A172 (cell line): ENCODE measurements around the gene IER5L. TPM values are rescaled to one million over a fixed set of nuclear protein-coding genes. Genes with fewer than 3 reads are reported as not detected.
"Not testable (repeated sequence)": the region's sequence is repeated elsewhere in the genome, so short reads cannot be mapped to it uniquely, and the experiment has no call there.

Experiments
- DNase-seq: peaks from one replicate; pipeline ENCODE4 v3.0.0-alpha.2; 2015; ENCODE audit warnings: low spot score
- total RNA-seq: library from RNA; depleted of rRNA; stranded (reverse); fragments of >200 nt; shearing (Covaris generic); gene quantifications from 2 replicates; pipeline ENCODE4 v1.2.3, GENCODE V29; 2014

IER5L gene
- total RNA-seq, 1 experiment from 2014 or later = 55.8 TPM

- no peak for DNase-seq
Measured at GRCh38 chr9:129181246-129181645, 3.2 kb upstream of the IER5L start.

- no peak for DNase-seq
Measured at GRCh38 chr9:129178568-129179382, 714 bp upstream of the IER5L start.

GRCh38 chr9:129177443-129177790 is 644 bp downstream of the IER5L start:
- no peak for DNase-seq

- DNase-seq = no peak
Measured at GRCh38 chr9:129176701-129177442, 1.2 kb downstream of the IER5L start.

GRCh38 chr9:129175825-129176633 is 2.0 kb downstream of the IER5L start:
- DNase-seq = peak; percentile 87

- no peak for DNase-seq
Measured at GRCh38 chr9:129175515-129175824, 2.6 kb downstream of the IER5L start.

- peak; percentile 78 for DNase-seq
Measured at GRCh38 chr9:129174724-129175514, 3.1 kb downstream of the IER5L start.

- DNase-seq = peak; percentile 77
Measured at GRCh38 chr9:129174102-129174723, 3.8 kb downstream of the IER5L start.

- DNase-seq = peak; percentile 40
Measured at GRCh38 chr9:129173296-129174101, 4.6 kb downstream of the IER5L start.

- DNase-seq = no peak
Measured at GRCh38 chr9:129172816-129173215, 5.2 kb downstream of the IER5L start.

- no peak for DNase-seq
Measured at GRCh38 chr9:129171993-129172751, 5.9 kb downstream of the IER5L start.

GRCh38 chr9:129170229-129170628 is 7.8 kb downstream of the IER5L start:
- peak; percentile 62 for DNase-seq

- peak; percentile 74 for DNase-seq
Measured at GRCh38 chr9:129166623-129167557, 11.2 kb downstream of the IER5L start.

- DNase-seq = no peak
Measured at GRCh38 chr9:129165198-129165597, 12.9 kb downstream of the IER5L start.

- DNase-seq = no peak
Measured at GRCh38 chr9:129164246-129164930, 13.7 kb downstream of the IER5L start.

- no peak for DNase-seq
Measured at GRCh38 chr9:129163753-129164152, 14.3 kb downstream of the IER5L start.

GRCh38 chr9:129163198-129163670 is 14.8 kb downstream of the IER5L start:
- DNase-seq = not testable (repeated sequence)
